Smooth muscle cell (in vitro differentiated cells): ENCODE results near the gene ZNRF1. TPM values are rescaled to one million over a fixed set of nuclear protein-coding genes. Genes with fewer than 3 reads are reported as not detected.
A peak's percentile ranks its signal among the peaks of the same experiment; 100 is the strongest.

Experiments
- DNase-seq: peaks from one replicate; lab custom pipeline; 2025; ENCODE audit not compliant: unreplicated experiment; lab: John Stamatoyannopoulos, UW
- H2AFZ ChIP-seq: fragments of 200-600 bp; sonication (generic); 2 replicates; pipeline ENCODE4 v1.6.0; 2016; ENCODE audit warnings: antibody characterized with exemption, low read depth, mild to moderate bottlenecking
- H3F3A ChIP-seq: fragments of 200-600 bp; sonication (generic); 2 replicates; pipeline ENCODE4 v1.6.0; 2017; ENCODE audit warnings: antibody characterized with exemption, low read depth
- H3K27ac ChIP-seq: fragments of 200-600 bp; sonication (generic); 2 replicates; pipeline ENCODE4 v1.5.1; 2016; ENCODE audit warnings: low read depth, mild to moderate bottlenecking
- H3K27me3 ChIP-seq: fragments of 200-600 bp; sonication (generic); 2 replicates; pipeline ENCODE4 v1.6.1; 2016; ENCODE audit warnings: low read depth, mild to moderate bottlenecking
- H3K36me3 ChIP-seq: fragments of 200-600 bp; sonication (generic); 2 replicates; pipeline ENCODE4 v1.5.1; 2016; ENCODE audit warnings: low read depth
- H3K4me1 ChIP-seq: fragments of 200-600 bp; sonication (generic); 2 replicates; pipeline ENCODE4 v1.5.1; 2016; ENCODE audit warnings: low read depth
- H3K4me2 ChIP-seq: fragments of 200-600 bp; sonication (generic); 2 replicates; pipeline ENCODE4 v1.6.0; 2016; ENCODE audit warnings: mild to moderate bottlenecking
- H3K4me3 ChIP-seq: fragments of 200-600 bp; sonication (generic); 2 replicates; pipeline ENCODE4 v1.5.1; 2016; ENCODE audit warnings: mild to moderate bottlenecking
- H3K79me2 ChIP-seq: fragments of 200-600 bp; sonication (generic); 2 replicates; pipeline ENCODE4 v1.6.0; 2016; ENCODE audit warnings: low read depth, mild to moderate bottlenecking
- H3K9ac ChIP-seq: fragments of 200-600 bp; sonication (generic); 2 replicates; pipeline ENCODE4 v1.6.0; 2016; ENCODE audit warnings: low read depth
- H3K9me3 ChIP-seq: fragments of 200-600 bp; sonication (generic); replicated peaks from 2 replicates; pipeline ENCODE4 v1.5.1; 2016; ENCODE audit warnings: low read depth
- H4K20me1 ChIP-seq: fragments of 200-600 bp; sonication (generic); 2 replicates; pipeline ENCODE4 v1.6.0; 2016; ENCODE audit warnings: low read depth
- WGBS: methylation state at CpG from one replicate; pipeline ENCODE4 v1.1.7; 2016; ENCODE audit warnings: low lambda C conversion rate; 5-methylcytosine and 5-hydroxymethylcytosine counted together
- polyA plus RNA-seq: library from polyadenylated mRNA; unstranded; fragments of >200 nt; fragmentation: Nextera tagmentation; extraction: Ambion mirVana; gene quantifications from 2 replicates; pipeline ENCODE4 v1.2.1, GENCODE V29; 2016
- total RNA-seq: library from RNA; depleted of rRNA; stranded (reverse); fragments of >200 nt; gene quantifications from 2 replicates; pipeline ENCODE4 v1.2.3, GENCODE V29; 2014
- TF ChIP-seq, protein P1 (sequence below): fragments of 200-600 bp; sonication (generic); IDR thresholded peaks from 2 replicates; pipeline ENCODE4 v1.5.1; 2017; ENCODE audit warnings: borderline replicate concordance, mild to moderate bottlenecking, antibody characterized with exemption; ENCODE audit not compliant: insufficient read depth, poor library complexity, severe bottlenecking

The ZNRF1 gene
- total and polyA plus RNA-seq, 2 experiments from 2014 or later = 18.2 to 45.4 TPM

DNA sequence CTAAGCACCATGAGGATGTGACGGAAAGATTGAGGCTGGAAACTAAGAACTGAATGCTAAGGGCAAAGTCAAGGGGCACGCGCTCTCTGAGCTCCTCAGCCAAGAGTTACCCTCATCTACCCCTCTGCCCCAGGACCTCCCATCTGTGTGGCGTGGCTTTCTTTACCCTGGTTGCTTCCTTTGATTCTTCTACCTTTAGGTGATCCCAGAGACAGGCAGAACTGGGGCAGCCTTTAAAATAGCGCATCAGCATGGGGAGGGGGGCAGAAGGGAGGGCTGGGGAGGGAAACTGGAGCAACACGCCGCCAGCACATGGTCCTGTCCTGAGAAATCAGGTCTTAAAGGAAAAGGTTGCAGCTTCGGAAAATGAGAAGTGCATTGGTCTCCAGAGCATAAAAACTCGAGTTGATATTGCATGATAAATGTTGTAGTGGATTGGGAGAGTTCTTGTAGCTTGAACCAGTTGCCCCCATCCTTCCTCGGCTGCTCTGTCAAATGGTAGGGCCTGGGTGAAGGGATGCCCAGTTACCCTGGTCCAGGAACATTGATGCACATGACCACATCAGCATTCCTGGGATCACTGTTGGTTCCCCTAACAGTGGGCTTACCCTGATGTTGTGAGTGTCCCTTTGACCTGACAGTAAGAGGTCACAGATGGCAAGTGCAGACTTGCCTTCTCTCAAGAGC is 88.0 kb downstream of the ZNRF1 start:
- TF ChIP-seq, protein P1, sequence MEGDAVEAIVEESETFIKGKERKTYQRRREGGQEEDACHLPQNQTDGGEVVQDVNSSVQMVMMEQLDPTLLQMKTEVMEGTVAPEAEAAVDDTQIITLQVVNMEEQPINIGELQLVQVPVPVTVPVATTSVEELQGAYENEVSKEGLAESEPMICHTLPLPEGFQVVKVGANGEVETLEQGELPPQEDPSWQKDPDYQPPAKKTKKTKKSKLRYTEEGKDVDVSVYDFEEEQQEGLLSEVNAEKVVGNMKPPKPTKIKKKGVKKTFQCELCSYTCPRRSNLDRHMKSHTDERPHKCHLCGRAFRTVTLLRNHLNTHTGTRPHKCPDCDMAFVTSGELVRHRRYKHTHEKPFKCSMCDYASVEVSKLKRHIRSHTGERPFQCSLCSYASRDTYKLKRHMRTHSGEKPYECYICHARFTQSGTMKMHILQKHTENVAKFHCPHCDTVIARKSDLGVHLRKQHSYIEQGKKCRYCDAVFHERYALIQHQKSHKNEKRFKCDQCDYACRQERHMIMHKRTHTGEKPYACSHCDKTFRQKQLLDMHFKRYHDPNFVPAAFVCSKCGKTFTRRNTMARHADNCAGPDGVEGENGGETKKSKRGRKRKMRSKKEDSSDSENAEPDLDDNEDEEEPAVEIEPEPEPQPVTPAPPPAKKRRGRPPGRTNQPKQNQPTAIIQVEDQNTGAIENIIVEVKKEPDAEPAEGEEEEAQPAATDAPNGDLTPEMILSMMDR = no peak
- Histone ChIP-seq H3K9ac (no peak overlapping the region), H3K27ac (no peak overlapping the region), H3K79me2 (peaks cover 36% of the 10 kb centered on the region), H3K4me1 (peaks cover 4% of the 10 kb centered on the region), H3K4me3 (no peak overlapping the region), H3K36me3 (no peaks in the 10 kb centered on the region), H4K20me1 (peaks cover 99% of the 10 kb centered on the region), H3K4me2 (no peak overlapping the region), H2AFZ (no peak overlapping the region), H3F3A (no peaks in the 10 kb centered on the region), H3K27me3 (no peaks in the 10 kb centered on the region), H3K9me3 (no peaks in the 10 kb centered on the region)
- WGBS = 93% methylated on average over 10 of the region's 10 CpGs
- no peak for DNase-seq

DNA sequence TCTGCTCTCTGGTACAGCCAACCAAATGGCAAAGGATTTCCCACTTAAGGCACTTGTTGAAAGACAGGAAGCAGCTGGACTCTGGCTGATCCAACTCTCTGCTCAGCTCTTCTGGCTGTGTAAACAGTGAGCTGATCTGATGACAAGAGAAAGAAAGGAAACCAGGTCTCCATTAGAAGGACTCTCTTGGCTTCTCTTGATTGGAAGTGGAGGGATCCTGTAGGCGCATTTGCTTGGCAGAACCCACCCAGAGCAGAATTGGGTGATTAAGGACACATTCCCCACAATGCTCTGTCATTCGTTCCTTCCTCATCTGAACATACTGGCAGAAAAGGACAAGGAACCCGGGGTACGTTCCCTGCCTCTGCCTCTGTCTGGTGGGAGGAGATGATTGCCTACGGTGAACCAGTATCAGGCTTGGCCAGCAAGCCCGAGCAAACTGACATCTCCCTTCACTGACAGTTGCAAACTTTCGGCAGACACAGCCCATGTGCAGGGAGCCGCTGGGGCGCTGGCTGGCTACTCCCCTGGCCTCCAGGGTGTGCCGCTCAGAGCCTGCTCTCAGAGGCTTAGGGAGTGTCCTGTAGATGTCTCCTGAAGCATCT is 88.7 kb downstream of the ZNRF1 start:
- Histone ChIP-seq H4K20me1 (peaks cover 99% of the 10 kb centered on the region), H3K27me3 (no peaks in the 10 kb centered on the region), H3K79me2 (peaks cover 36% of the 10 kb centered on the region), H3K27ac (no peak overlapping the region), H3K9ac (no peak overlapping the region), H3K36me3 (no peaks in the 10 kb centered on the region), H3K4me2 (peak overlapping the region; percentile 15), H3K4me3 (no peak overlapping the region), H2AFZ (no peak overlapping the region), H3F3A (no peaks in the 10 kb centered on the region), H3K9me3 (no peaks in the 10 kb centered on the region), H3K4me1 (peaks cover 4% of the 10 kb centered on the region)
- TF ChIP-seq, protein P1 = no peak
- DNase-seq = no peak
- 44% methylated on average over 10 of the region's 10 CpGs for WGBS

DNA sequence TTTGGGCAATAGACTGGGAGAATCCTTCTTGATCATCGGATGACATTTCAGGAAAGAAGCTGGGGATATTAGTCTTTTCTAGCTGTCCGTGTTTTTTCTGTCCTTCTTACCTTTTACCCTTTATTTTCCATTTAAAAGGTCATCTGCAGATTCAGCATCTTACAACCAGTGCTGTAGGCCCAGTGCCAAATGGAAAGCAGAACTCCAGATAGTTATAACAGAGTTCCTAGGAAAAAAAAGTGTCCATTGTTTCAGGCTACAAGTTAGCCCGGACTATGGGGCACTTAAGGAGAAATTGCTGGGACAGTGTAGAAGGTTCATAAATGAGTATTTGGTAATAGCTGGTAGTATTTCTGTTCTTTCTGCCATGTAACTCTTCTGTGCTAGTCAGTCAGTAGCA is 89.4 kb downstream of the ZNRF1 start:
- H3K4me2 ChIP-seq = no peak overlapping the region

More for the DNA sequence above, 89.4 kb downstream of the ZNRF1 start:
- H3K27me3 ChIP-seq = no peaks in the 10 kb centered on the region
- H4K20me1 ChIP-seq = peaks cover 99% of the 10 kb centered on the region
- H3K4me1 ChIP-seq = peaks cover 4% of the 10 kb centered on the region
- H3K36me3 ChIP-seq = no peaks in the 10 kb centered on the region
- H3K9ac ChIP-seq = no peak overlapping the region
- H3K4me3 ChIP-seq = no peak overlapping the region
- 89% methylated on average over 3 of the region's 3 CpGs for WGBS
- TF ChIP-seq, protein P1 = no peak
- DNase-seq = no peak
- H3K27ac ChIP-seq = no peak overlapping the region
- H3K9me3 ChIP-seq = no peaks in the 10 kb centered on the region
- peaks cover 31% of the 10 kb centered on the region for H3K79me2 ChIP-seq
- no peaks in the 10 kb centered on the region for H3F3A ChIP-seq
- H2AFZ ChIP-seq = no peak overlapping the region
